HG02938 (cell line): ENCODE data around the gene PKD2L1.

Experiments
- ATAC-seq: cut with Tn5 transposase; IDR thresholded peaks from one replicate; pipeline ENCODE4 v1.9.1; 2021; ENCODE audit warnings: mild to moderate bottlenecking, moderate library complexity; ENCODE audit not compliant: unreplicated experiment

The PKD2L1 gene

DNA sequence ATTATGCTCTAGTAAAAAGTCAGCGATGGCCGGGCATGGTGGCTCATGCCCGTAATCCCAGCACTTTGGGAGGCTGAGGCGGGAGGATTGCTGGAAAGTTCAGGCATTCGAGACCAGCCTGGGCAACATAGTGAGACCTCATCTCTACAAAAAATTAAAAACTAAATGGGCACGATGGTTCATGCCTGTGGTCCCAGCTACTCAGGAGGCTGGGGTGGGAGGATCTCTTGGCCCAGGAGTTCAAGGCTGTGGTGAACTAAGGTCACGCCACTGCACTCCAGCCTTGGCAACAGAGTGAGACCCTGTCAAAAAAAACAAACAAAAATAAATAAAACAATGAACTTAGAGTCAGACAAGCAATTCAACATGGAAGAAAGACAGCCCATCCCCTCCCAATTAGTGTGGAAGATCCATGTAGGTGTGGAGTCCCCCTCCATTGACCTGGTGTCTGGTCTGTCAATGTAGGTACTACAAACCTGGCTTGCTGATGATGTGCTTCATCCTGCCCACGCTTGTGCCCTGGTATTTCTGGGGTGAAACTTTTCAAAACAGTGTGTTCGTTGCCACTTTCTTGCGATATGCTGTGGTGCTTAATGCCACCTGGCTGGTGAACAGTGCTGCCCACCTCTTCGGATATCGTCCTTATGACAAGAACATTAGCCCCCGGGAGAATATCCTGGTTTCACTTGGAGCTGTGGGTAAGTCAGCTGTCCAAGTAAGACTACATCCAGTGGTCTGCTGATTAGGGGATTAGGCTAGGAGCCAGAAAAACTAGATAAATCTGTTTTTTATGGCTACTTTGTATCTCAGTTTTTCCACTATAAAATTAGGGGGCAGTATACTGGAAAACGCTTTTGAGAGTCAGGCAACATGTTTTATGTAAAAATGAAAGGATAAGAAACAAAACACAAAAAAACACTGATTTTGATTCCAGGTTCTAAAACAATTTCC lies 26.3 kb upstream of the PKD2L1 start:
- ATAC-seq: no peak

DNA sequence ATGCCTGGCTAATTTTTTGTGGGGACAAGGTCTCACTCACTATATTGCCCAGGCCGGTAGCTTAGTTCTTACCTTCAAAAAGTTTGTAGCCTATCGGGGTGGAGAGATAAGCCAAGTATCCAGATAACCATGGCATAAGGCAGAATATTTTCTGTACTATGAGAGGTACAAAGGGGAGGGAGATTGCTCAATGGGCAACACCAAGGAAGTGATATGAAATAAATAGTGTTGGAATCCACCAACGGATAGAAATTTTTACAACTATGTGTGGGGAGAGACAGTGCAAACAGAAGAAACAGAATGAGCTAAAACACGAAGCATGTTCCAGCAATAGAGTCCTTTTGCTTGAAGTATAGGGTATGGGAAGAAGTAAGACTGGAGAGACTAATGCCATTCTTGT lies 25.1 kb upstream of the PKD2L1 start:
- no peak for ATAC-seq

DNA sequence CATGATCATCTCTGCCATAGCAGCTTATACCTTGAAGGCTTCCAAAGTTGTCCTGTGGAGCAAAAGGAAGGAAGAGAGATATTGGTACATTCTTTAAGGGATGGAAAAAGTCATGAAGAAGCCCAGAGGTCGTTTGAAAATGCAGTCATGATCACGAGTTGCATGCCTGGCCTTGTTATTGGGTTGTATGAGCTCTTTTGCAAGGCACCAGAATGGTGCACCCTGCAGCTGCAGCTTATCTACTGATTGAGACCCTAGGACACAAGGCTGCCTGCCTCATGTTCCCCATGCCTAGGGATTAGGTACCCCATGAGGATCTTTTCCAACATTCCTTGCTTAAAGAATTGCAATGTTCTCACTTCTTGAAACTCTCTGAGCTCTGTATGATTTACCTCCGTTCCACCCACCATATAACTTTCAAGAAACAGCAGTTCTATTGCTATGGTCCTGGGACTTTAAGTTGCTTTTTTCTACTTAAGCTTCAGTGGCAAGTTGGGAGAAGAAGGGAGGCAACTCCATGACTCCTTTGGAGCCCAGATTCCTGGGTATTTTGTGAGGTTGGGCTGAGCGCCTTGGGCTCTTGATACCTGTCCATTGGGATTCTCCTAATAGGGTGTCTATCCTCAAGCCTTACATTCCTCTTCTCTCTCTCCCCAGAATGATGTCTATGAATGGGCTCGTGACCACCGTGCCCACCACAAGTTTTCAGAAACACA lies 23.9 kb upstream of the PKD2L1 start:
- ATAC-seq: no peak

DNA sequence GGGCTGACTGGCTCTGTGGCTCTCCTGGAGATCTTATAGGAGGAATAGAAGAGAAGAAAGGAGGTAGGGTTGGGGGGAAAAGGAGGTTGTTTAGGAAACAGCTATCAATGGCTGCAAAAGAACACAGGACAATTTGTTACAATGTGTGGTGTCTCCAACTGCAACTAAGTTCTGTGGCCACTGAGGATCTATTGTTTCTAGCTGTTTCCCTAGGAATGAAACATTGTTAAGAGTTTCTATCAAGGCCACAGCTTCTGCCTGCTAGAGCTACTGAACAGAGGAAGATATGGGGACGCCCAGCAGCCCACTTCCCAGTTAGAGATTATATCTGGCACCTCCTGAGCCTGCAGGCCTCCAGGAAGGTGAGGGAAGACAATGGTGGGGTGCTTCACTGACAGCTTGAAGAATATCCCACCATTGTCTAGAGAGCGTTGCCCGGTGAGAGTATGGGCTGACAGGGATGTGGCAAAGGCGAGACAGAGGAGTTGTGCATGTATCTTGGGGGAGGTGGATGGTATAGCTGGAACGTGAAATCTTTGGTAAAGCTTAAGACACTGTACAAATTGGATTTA lies 21.0 kb upstream of the PKD2L1 start:
- ATAC-seq: no peak

DNA sequence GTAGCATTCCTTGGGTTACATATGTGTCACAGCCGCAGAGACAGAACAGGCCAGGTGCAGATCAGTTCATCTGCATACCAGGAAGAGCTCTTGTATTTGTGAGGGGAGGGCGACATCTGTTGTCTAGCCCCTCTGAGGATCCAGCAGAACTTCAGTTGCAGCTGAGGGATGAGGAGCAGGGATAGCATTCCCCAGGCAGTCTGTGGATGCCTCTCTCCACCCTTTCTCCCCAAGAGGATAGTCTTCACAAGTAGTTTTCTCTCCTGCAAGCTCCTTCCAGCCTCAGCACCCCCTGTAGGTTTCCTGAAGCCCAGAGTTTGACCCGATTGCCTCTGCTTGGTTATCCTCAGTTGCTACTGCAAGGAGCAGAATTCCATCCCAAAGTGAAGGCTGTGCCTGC lies 19.6 kb upstream of the PKD2L1 start:
- ATAC-seq: no peak

DNA sequence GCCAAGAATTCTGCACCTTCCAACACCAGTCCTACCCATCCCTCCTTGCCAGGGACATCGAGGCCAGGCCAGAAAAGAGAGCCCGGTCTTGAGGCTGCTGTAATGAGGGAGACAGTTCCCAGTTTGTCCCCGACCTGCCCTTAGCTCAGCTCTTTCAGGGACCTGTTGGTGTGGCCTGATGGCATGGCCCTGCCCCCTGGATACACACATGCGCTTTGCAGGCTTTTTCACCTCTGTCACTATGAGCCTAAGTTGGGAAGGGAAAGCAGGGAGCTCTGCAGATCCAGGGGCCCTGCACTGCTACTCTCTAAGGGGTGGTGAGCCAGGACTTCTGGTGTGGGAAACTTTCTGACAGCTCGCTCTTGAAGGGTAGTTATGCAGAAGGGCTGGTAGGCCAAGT lies 19.1 kb upstream of the PKD2L1 start:
- ATAC-seq: no peak

DNA sequence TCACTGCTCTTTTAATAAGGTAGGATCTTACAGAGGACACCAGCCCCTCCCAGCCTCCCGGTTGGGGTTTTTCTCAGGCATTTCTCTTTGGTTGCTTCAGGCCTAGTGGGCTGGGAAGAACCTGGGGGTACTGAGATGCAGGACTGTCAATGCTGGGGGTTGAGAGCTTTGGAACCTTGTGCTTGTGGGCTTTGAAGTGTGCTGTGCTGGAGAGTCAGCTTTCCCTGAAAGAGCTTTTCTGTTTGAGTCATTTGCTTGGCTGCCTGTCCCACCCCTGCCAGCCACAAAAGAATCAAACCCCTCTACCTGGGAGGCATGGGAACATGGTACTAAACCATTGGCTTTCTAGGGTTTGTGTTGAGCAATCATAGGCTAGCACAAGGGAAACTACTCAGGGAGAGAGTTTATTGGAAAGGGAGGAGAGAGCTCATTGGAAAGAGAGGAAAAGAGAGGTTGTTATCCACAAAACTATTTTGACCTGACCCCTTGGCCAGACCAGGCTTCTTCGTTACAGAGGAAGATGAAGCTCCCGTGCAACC lies 18.4 kb upstream of the PKD2L1 start:
- ATAC-seq: no peak

DNA sequence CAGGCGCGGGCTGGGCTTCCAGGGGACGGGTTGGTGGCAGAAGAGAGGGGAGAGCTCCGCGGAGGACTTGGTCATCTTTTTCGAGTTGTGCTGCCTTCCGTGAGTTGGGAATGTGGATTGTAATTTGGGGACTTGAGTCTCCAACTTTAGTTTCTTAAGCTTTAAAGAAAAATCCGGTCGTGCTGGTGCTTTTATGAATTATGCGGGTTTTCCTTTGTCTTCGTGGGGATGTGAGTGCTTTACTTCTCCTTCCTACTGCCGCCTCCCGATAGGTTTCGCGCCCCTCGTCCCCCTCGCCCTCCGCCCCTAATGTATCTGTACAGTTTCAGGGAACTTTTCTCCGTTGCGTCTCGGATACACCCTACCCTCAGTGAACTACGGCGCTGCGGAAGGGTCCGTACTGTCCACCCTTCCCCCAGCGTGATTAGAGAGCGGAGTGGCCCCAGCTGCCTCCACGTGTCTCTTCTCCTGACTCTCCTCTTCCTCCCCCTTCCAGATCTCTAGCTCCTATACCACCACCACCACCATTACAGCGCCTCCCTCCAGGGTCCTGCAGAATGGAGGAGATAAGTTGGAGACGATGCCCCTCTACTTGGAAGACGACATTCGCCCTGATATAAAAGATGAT lies 17.7 kb upstream of the PKD2L1 start:
- peak; percentile 17 for ATAC-seq

DNA sequence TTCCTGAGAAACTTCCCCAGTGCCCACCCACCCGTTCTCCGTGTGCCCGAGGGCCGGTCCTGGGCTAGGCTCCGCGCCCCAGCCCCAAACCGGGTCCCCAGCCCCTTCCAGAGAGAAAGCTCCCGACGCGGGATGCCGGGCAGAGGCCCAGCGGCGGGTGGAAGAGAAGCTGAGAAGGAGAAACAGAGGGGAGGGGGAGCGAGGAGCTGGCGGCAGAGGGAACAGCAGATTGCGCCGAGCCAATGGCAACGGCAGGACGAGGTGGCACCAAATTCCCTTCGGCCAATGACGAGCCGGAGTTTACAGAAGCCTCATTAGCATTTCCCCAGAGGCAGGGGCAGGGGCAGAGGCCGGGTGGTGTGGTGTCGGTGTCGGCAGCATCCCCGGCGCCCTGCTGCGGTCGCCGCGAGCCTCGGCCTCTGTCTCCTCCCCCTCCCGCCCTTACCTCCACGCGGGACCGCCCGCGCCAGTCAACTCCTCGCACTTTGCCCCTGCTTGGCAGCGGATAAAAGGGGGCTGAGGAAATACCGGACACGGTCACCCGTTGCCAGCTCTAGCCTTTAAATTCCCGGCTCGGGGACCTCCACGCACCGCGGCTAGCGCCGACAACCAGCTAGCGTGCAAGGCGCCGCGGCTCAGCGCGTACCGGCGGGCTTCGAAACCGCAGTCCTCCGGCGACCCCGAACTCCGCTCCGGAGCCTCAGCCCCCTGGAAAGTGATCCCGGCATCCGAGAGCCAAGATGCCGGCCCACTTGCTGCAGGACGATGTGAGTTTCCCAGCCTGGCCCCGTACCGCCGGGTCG lies 16.9 kb upstream of the PKD2L1 start, which contains the start of gene SCD:
TSS of gene SCD (plus strand) at position 469 of the 803 bp plus-strand sequence. CDS start at position 741, 272 bp downstream.
- ATAC-seq: peak; percentile 85

DNA sequence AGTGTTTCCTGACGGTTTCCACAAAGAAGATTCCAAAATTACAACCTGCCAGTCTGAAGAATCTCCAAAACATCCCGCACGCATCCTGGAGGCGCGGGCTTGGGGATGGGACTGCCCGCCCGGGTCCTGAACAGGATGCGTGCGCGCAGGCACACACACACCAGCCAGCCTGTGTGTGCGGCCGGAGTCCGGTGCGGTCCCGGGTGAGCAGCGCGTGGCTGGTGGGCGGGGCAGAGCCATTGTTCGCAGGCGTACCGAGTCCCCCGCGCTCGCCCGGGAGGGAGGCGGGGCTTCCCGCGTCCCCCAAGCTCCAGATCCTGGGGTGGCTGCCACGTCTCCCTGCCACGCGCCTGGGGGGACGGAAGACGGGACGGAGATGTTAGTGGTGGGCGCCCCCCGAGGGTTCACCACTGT lies 16.3 kb upstream of the PKD2L1 start:
- ATAC-seq: peak; percentile 37

DNA sequence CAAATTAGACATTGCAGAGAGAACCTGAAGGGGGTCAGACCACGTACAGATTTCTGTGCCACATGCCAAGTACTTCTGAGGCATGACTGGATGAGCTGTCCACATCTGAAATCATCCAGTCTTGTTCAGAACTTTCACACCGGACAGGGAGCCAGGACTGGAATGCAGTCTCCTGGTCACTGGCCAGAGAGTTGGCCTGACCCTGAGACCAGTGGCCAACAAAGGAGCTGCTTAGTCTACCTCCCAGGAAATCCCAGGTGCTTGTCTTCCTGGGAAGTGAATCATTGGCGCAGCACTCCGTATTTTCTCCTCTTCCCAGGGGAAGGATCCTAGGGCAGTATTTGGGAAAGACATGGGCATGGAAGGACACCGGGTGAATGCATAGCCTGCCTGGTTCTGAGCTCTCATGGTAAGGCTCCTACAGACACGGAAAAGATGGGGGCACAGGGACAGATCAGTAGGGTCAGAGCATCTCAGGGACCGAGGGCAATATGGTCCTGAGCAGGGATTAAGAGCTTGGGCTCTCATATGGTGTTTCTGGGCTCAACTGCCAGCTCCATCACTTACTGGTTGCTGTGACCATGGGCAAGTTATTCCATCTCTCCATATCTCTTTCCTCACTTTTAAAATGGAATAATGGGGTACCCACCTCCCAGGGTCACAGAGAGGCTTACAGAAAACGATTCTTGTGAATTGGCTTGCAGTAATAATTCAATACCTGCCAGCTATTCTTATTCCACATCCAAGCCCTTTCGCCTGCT lies 15.7 kb upstream of the PKD2L1 start:
- ATAC-seq: no peak

DNA sequence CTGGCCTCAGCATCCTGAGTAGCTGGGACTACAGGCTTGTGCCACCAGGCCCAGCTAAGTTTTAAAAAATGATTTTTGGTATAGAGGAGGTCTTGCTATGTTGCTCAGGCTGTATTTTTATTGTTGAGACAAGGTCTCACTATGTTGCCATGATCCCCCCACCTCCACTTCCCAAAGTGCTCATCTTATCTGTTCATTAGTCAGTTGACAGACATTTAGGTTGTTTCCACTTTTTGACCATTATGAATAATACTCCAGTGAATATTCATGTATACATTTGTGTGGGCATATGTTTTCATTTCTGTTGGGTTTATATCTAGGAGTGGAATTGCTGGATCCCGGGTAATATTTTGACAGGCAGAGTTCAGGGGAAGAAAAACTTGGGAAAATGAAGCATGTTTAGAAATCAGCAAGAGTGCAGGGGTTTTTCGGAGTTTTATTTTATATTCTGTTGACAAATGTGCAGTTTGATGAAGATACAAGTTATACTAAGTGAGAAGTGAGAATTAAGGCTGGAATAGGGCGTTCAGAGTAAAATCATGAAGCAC lies 14.3 kb upstream of the PKD2L1 start:
- no peak for ATAC-seq

DNA sequence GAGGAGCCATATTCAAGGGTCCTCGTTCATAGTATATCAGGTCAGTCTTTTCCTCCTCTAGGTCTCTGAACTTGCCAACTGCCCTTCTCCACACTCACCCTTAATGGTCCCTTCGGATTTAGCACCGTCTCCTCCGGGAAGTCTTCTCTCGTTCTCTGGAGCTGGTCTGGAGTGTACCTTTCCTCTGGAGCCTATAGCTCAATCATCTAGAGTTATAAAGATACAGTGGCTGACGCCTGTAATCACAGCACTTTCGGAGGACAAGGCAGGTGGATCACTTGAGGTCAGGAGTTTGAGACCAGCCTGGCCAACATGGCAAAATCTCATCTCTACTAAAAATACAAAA lies 12.6 kb upstream of the PKD2L1 start:
- ATAC-seq: no peak

DNA sequence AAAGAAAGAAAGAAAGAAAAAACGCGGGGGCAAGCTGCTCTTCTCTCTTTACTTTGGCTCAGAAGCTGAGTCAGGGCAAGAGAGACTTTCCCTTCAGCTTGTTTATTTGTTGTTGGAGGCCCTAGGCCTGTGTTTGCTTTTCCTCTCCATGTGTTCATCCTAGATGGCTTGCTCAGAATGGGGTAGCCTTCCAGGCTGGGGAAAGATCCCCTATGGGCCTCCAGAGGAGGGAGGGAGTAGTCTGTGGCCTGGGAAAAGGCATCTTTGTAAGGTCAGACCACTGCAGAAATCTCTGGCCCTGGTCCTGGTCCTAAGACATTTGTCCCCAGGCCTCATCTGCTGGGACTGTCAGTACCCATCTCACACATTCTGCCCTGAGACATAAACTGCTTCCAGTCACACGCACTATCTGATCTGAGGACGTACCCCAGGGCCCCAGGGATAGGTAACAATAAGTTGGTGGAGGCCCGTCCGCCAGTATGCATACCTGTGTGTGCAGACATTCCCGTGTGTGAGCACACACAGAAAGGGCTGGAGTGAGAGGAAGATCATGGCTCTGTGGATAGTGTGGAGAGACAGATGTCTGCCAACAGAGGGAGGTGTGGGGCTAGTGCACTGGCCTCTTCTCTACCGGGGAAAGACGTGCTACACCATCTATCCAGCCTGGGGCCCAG lies 12.1 kb upstream of the PKD2L1 start:
- no peak for ATAC-seq

DNA sequence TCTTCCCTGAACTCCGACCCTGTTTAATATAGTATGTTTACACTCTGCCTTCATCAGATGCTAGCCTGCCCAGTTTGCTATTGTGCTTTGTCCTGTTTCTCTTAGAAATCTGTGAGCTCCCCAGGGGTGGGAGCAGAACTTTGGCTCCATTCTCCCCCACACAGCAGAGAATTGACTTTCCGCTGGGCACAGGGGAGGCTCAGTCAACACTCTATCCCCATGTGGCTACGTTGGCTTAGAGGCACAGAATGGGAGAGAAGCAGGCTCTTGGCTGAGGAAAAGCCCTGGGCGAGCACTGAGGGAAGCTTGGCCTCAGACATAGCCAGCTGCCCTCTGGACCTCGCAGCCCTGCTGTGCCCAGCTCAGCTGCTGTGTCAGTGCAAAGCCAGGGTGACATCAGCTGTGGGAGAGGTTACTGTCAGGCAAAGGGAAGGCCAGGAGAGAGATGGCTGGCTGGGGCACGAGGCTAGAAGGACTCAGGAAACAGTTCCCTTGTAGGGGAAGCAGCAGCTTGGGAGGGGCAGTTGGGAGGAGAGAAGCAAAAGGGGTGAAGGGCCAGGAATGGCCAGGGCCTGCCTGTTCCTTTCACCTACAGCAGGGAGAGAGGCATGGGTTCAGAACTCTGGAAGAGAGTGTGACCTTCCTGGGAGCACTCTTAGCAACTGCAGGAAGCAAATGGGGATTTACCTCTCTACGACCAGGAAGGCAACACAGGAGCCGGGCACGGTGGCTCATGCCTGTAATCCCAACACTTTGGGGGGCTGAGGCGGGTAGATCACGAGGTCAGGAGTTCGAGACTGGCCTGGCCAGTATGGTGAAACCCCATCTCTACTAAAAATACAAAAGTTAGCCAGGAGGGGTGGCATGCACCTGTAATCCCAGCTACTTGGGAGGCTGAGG lies 11.2 kb upstream of the PKD2L1 start:
- ATAC-seq: no peak

DNA sequence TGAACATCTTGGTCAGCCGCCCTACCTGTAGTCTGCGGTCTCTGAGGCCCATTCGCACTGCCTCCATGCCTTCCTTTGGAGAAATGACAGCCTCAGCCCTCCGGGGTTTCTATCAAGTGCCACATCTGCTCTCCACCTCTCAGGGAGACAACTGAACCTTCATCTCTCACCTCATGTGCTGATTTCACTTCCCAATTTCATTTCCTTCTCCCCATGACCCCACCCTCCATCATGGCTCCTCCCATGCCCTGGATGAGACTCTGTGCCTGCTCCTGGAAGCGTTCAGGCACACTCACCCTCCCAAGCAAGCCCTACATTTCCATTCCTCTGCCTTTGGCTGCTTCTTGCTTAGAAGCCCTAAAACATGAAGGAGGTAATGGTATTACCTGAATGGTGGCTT lies 9.2 kb upstream of the PKD2L1 start:
- ATAC-seq: no peak

DNA sequence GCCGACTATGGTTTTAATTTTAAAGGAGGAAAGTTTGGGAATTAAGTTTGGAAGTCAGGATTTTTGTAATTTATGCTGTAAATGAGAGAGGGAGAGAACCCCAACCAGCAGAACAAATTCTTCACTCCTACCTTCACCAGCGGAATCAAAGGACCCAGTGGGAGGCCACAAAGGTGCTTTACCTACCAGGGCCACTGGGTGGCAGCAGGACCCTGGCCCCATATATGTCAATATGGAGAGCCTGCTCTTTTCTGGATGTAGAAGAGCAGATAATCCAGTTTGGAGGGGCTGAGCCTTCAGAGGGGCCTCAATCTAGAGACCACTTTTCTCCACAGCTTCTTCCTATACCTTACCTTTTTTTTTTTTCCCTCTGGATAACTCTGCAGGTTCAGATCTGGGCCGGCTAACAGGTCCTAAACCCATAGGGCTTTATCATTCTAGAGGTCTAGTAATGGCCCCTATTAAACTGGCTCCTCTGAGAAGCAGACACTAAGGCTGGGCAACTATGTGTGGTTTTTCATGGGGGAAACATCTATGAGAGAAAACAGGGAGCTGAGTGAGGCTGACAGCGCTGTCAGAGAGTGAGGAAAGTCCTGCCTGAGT lies 8.5 kb upstream of the PKD2L1 start:
- ATAC-seq: no peak
